Adipose tissue (tissue), 3 donors: ENCODE data around the gene HSDL1. TPM values are rescaled to one million over a fixed set of nuclear protein-coding genes. Genes with fewer than 3 reads are reported as not detected.

ENCODE experiments used
- polyA plus RNA-seq, 3 donors: library from polyadenylated mRNA; stranded (reverse); fragments of 200-250 nt; gene quantifications; one replicate each; pipeline ENCODE4 v1.2.3, GENCODE V29; 2013
- donor health status: healthy with polysubstance abuse.
- donor health status: Bipolar disorder and iron deficiency.
- donor health status: healthy.

HSDL1 gene
- polyA plus RNA-seq, 3 donors: 4.1 to 14.3 (median 6.4) TPM

Other genes starting within 250 kb of the HSDL1 start
- 1 to 10 TPM; 4.1 to 5.6 (median 4.3) TPM for gene MLYCD, start 246.1 kb downstream of the HSDL1 start, polyA plus RNA-seq
- gene OSGIN1, start 191.9 kb downstream of the HSDL1 start, polyA plus RNA-seq: 1 to 10 TPM; 3.9 to 6.5 (median 5.2) TPM
- gene NECAB2, start 176.9 kb downstream of the HSDL1 start, polyA plus RNA-seq: 1 to 10 TPM in 1 of 3 donors, under 1 TPM in 2; 0.47 to 2.2 (median 0.49) TPM
- gene SLC38A8, start 102.4 kb downstream of the HSDL1 start, polyA plus RNA-seq: 1 to 10 TPM in 1 of 3 donors, under 1 TPM in 1, not detected in 1; 0.37 to 1.2 TPM
- gene MBTPS1, start 28.2 kb downstream of the HSDL1 start, polyA plus RNA-seq: 10 to 100 TPM; 29.8 to 56.3 (median 46.8) TPM
- gene DNAAF1, start 131 bp upstream of the HSDL1 start, polyA plus RNA-seq: 1 to 10 TPM in 2 of 3 donors, under 1 TPM in 1; 0.94 to 1.6 (median 1.6) TPM
- gene TAF1C, start 41.9 kb upstream of the HSDL1 start, polyA plus RNA-seq: 10 to 100 TPM; 31.2 to 63.9 (median 44.7) TPM
- 10 to 100 TPM in 1 of 3 donors, under 1 TPM in 2; 0.15 to 14.4 (median 0.76) TPM for gene ADAD2, start 46.0 kb upstream of the HSDL1 start, polyA plus RNA-seq
- not detected for gene KCNG4, start 94.8 kb upstream of the HSDL1 start, polyA plus RNA-seq
- gene WFDC1, start 149.7 kb upstream of the HSDL1 start, polyA plus RNA-seq: 1 to 10 TPM in 2 of 3 donors, under 1 TPM in 1; 0.13 to 2.1 (median 1.6) TPM
- gene ATP2C2, start 223.4 kb upstream of the HSDL1 start, polyA plus RNA-seq: under 1 TPM in 2 of 3 donors, not detected in 1; 0.06 to 0.15 TPM